Smooth muscle cell (in vitro differentiated cells): ENCODE data around the gene KANSL1L. TPM values are rescaled to one million over a fixed set of nuclear protein-coding genes. Genes with fewer than 3 reads are reported as not detected.

Source experiments
- DNase-seq: peaks from one replicate; lab custom pipeline; 2025; ENCODE audit not compliant: unreplicated experiment; lab: John Stamatoyannopoulos, UW
- H2AFZ ChIP-seq: fragments of 200-600 bp; sonication (generic); 2 replicates; pipeline ENCODE4 v1.6.0; 2016; ENCODE audit warnings: antibody characterized with exemption, low read depth, mild to moderate bottlenecking
- H3F3A ChIP-seq: fragments of 200-600 bp; sonication (generic); 2 replicates; pipeline ENCODE4 v1.6.0; 2017; ENCODE audit warnings: antibody characterized with exemption, low read depth
- H3K27ac ChIP-seq: fragments of 200-600 bp; sonication (generic); 2 replicates; pipeline ENCODE4 v1.5.1; 2016; ENCODE audit warnings: low read depth, mild to moderate bottlenecking
- H3K27me3 ChIP-seq: fragments of 200-600 bp; sonication (generic); 2 replicates; pipeline ENCODE4 v1.6.1; 2016; ENCODE audit warnings: low read depth, mild to moderate bottlenecking
- H3K36me3 ChIP-seq: fragments of 200-600 bp; sonication (generic); 2 replicates; pipeline ENCODE4 v1.5.1; 2016; ENCODE audit warnings: low read depth
- H3K4me1 ChIP-seq: fragments of 200-600 bp; sonication (generic); 2 replicates; pipeline ENCODE4 v1.5.1; 2016; ENCODE audit warnings: low read depth
- H3K4me2 ChIP-seq: fragments of 200-600 bp; sonication (generic); 2 replicates; pipeline ENCODE4 v1.6.0; 2016; ENCODE audit warnings: mild to moderate bottlenecking
- H3K4me3 ChIP-seq: fragments of 200-600 bp; sonication (generic); 2 replicates; pipeline ENCODE4 v1.5.1; 2016; ENCODE audit warnings: mild to moderate bottlenecking
- H3K79me2 ChIP-seq: fragments of 200-600 bp; sonication (generic); 2 replicates; pipeline ENCODE4 v1.6.0; 2016; ENCODE audit warnings: low read depth, mild to moderate bottlenecking
- H3K9ac ChIP-seq: fragments of 200-600 bp; sonication (generic); 2 replicates; pipeline ENCODE4 v1.6.0; 2016; ENCODE audit warnings: low read depth
- H3K9me3 ChIP-seq: fragments of 200-600 bp; sonication (generic); replicated peaks from 2 replicates; pipeline ENCODE4 v1.5.1; 2016; ENCODE audit warnings: low read depth
- H4K20me1 ChIP-seq: fragments of 200-600 bp; sonication (generic); 2 replicates; pipeline ENCODE4 v1.6.0; 2016; ENCODE audit warnings: low read depth
- CTCF ChIP-seq: fragments of 200-600 bp; sonication (generic); IDR thresholded peaks from 2 replicates; pipeline ENCODE4 v1.5.1; 2017; ENCODE audit warnings: borderline replicate concordance, mild to moderate bottlenecking, antibody characterized with exemption; ENCODE audit not compliant: insufficient read depth, poor library complexity, severe bottlenecking
- WGBS: methylation state at CpG from one replicate; pipeline ENCODE4 v1.1.7; 2016; ENCODE audit warnings: low lambda C conversion rate; 5-methylcytosine and 5-hydroxymethylcytosine counted together
- polyA plus RNA-seq: library from polyadenylated mRNA; unstranded; fragments of >200 nt; fragmentation: Nextera tagmentation; extraction: Ambion mirVana; gene quantifications from 2 replicates; pipeline ENCODE4 v1.2.1, GENCODE V29; 2016
- total RNA-seq: library from RNA; depleted of rRNA; stranded (reverse); fragments of >200 nt; gene quantifications from 2 replicates; pipeline ENCODE4 v1.2.3, GENCODE V29; 2014

The KANSL1L gene
- total RNA-seq, result 20.3 and 27.0 TPM in 2 replicates
- polyA plus RNA-seq, result 1.8 and 3.6 TPM in 2 replicates

GRCh38 chr2:210171309-210172218, at the start of gene KANSL1L:
KANSL1L (minus strand) TSS chr2:210171409; CDS start chr2:210154582, 16,827 bp downstream.
- Histone ChIP-seq H3K27me3 (no peaks in the 10 kb centered on the region), H3K36me3 (no peaks in the 10 kb centered on the region), H3K4me2 (peak within 1 kb of the TSS; percentile 85), H3F3A (peaks cover 14% of the 10 kb centered on the region), H4K20me1 (no peaks in the 10 kb centered on the region), H3K9ac (peak within 1 kb of the TSS; percentile 91), H3K4me1 (peaks cover 36% of the 10 kb centered on the region), H3K27ac (peak within 1 kb of the TSS; percentile 94), H3K4me3 (peak within 1 kb of the TSS; percentile 82), H3K9me3 (no peaks in the 10 kb centered on the region), H3K79me2 (peaks cover 27% of the 10 kb centered on the region), H2AFZ (peak within 1 kb of the TSS; percentile 69)
- WGBS, result under 1% methylated on average over 52 of the region's 67 CpGs
- DNase-seq, result peak; percentile 96
- no peak for TF ChIP-seq CTCF

GRCh38 chr2:210215120-210215519, 43.9 kb upstream of the KANSL1L start:
- no peaks in the 10 kb centered on the region for H3F3A ChIP-seq
- H3K36me3 ChIP-seq, result no peaks in the 10 kb centered on the region
- H2AFZ ChIP-seq, result no peak overlapping the region
- H3K4me2 ChIP-seq, result no peak overlapping the region
- H4K20me1 ChIP-seq, result no peaks in the 10 kb centered on the region
- H3K27ac ChIP-seq, result no peak overlapping the region
- no peak for DNase-seq
- H3K79me2 ChIP-seq, result no peaks in the 10 kb centered on the region
- 33% methylated on average over 1 of the region's 1 CpG for WGBS
- H3K4me3 ChIP-seq, result no peak overlapping the region
- no peaks in the 10 kb centered on the region for H3K4me1 ChIP-seq
- no peak overlapping the region for H3K9ac ChIP-seq
- no peaks in the 10 kb centered on the region for H3K9me3 ChIP-seq
- TF ChIP-seq CTCF, result no peak
- H3K27me3 ChIP-seq, result no peaks in the 10 kb centered on the region

GRCh38 chr2:210210185-210210584, 39.0 kb upstream of the KANSL1L start:
- DNase-seq, result no peak
- H3K4me2 ChIP-seq, result no peak overlapping the region
- no peak overlapping the region for H2AFZ ChIP-seq
- H3K79me2 ChIP-seq, result no peaks in the 10 kb centered on the region
- H3K9ac ChIP-seq, result no peak overlapping the region
- H3K27me3 ChIP-seq, result no peaks in the 10 kb centered on the region
- H4K20me1 ChIP-seq, result no peaks in the 10 kb centered on the region
- no peak for TF ChIP-seq CTCF
- no peaks in the 10 kb centered on the region for H3K36me3 ChIP-seq
- 96% methylated on average over 1 of the region's 1 CpG for WGBS
- no peak overlapping the region for H3K27ac ChIP-seq
- no peaks in the 10 kb centered on the region for H3K4me1 ChIP-seq
- no peaks in the 10 kb centered on the region for H3F3A ChIP-seq
- no peak overlapping the region for H3K4me3 ChIP-seq
- H3K9me3 ChIP-seq, result no peaks in the 10 kb centered on the region
